SHP77 treated with DMSO at 0.1 percent for 48 hours (cell line): Measurements from ENCODE around the gene ELOVL2.
"Not testable (repeated sequence)": the region's sequence is repeated elsewhere in the genome, so short reads cannot be mapped to it uniquely, and the experiment has no call there.

Experiments
- DNase-seq: peaks from one replicate; lab custom pipeline; 2025; lab: John Stamatoyannopoulos, UW

ELOVL2 gene

DNA sequence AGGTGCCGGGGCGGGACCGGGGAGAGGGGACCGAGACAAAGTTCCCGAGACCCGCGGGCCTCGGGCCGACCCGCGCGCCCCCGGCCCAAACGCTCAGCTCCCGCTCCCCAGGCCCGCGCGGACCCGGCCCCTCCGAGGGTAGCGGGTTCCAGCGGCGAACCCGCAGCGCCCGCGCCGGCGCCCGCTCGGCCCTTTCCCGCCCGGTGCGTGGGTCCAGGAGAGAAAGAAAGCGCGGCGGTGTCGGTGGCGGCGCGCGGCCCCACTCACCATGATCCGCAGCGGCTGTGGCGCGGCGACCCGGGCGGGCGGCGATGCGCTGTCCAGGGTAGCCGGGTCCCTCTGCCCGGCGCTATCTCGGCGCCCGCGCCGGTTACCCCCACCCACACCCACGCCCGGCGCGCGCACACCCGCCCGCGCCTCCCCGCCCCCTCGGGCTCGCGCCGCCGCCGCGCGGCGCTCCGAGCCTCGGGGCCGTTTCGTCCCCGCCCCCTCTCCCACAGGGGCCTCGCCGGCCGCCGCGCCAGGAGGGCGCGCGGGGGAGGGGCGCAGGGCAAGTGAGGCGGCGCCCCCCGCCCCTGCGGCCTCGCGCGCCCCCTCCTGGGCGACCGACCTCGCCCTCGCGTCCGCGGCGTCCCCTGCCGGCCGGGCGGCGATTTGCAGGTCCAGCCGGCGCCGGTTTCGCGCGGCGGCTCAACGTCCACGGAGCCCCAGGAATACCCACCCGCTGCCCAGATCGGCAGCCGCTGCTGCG lies at the start of gene ELOVL2:
Gene ELOVL2, minus strand, starts transcription at position 345 of the 751 bp plus-strand sequence. Its CDS starts 75 bp downstream, at position 270.
- DNase-seq = no peak

DNA sequence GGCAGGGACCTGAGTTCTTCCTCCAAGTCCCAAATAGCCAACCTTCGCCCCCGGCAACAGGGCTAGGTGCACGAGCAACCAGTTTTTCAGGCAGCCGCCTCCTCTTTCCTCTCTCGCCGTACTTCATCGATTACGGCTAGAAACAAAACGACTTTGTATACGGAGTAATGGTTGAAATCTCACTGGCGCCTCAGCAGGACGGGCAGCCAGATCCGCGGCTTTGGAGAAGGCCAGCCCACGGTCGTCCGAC lies 49.2 kb upstream of the ELOVL2 start:
- no peak for DNase-seq

DNA sequence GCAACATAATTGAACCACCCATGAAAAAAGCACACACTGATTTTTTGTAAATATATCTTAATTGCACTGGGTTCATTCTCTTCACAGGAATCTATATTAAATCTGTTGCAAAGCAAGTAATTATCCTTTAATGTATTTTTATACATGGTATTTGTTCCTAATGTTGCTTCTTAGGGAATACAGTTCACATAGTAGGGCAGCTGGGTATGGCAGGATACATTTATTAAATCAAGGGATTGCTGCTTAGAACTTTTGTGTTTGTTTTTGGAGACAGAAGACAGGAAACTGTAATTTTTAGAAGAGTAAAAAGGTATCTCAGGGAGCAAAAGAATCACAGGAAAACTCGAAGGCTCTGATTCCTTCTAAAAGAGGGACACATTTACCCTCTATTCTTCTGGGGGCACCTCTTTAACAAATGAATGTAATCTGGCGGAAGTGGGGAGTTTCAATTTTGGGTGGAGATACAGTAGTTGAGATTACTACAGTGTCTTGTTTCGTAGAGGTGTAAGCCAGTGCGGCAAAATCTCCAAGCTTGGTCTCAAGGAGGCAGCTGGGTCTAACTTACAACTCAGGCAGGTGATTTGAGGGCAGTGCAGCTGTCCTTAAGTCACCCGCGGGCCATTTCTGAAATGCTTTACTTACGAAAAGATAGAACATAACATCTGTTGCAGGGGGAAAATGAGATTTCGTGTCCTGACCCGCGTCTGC lies 48.7 kb upstream of the ELOVL2 start:
- no peak for DNase-seq

- DNase-seq = not testable (repeated sequence)
Measured at GRCh38 chr6:11091141-11091540, 47.0 kb upstream of the ELOVL2 start.

- no peak for DNase-seq
Measured at GRCh38 chr6:11089695-11090094, 45.6 kb upstream of the ELOVL2 start.

GRCh38 chr6:11087141-11087812 lies 43.2 kb upstream of the ELOVL2 start:
- DNase-seq = not testable (repeated sequence)

DNA sequence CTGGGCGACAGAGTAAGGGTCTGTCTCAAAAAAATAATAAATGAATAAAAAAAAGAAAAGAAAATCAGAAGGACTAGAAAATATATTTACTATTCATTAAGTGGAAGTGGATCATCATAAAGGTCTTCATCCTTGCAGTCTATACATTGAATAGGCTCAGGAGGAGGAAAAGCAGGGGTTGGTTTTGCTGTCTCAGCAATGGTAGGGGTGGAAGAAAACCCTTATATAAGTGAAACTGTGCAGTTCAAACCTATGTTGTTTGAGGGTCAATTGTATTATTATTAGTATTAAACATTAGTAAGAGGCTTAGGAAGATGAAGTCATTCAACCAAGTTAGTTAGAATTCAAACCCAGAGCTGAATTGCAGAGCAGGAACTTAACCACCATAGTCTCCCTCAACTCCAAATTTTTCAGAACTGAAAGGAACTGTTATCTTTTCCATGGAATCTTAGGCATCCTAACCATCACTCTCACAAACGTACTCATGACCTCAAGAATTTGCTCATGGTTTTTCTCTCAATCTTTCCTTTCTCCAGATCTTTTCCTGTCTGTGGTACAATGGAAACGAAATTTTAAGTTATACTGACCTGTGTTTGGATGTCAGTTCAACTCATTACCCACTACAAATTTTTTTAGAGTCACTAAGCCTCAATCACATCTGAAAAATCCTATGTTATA lies 41.8 kb upstream of the ELOVL2 start:
- no peak for DNase-seq

GRCh38 chr6:11083956-11084355 lies 39.9 kb upstream of the ELOVL2 start:
- DNase-seq = no peak

DNA sequence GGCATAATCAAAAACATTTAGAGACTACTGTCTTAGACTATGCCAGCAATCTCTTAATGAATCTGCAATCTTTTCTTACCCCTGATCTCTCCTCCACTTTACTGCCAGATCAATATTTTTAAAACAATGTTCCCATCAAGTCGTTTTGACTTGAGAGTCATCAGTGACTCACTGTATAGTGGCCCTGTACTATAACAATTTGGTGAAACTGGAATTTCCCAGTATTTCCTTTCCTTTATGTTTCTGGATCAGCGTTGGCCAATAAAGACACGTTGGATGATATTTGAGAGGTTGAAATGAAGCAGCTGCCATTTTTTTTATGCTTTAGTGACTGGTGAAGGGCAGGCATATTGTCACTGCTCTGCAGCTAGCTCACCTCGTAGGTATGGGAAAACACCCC lies 39.4 kb upstream of the ELOVL2 start:
- no peak for DNase-seq

DNA sequence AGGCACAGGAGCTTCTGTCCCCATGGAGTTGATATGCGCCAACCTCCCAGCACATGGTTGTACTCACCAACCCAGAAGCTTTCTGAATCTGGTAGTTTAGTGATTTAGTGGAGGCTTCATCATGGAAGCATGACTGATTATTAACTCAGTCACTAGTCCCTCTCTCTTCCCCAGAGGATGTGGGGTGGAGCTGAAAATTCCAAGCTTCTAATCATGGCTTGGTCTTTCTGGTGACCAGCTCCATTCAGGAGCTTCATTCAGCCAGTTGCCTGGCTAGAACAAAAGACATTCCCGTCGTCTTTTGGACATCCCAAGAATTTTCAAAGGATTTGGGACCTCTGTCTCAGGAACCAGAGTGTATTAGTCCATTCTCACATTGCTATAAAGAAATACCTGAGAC lies 36.2 kb upstream of the ELOVL2 start:
- DNase-seq = no peak

DNA sequence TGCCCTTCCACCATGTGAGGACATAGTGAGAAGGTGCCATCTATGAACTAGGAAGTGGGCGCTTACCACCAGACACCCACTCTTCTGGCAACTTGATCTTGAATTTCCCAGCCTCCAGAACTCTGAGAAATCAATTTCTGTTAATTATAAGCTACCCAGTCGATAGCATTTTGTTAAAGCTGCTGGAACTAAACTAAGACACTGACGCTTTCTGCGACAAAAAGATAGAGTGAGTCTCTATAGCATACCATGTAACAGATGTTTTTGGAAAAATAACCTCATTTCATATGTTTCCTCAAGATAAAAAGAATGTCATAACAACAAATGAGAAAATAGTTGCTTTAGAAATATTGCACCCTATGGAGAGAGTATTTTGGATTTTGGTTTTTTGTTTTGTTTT lies 34.2 kb upstream of the ELOVL2 start:
- no peak for DNase-seq

- DNase-seq = no peak
Measured at GRCh38 chr6:11076540-11076939, 32.4 kb upstream of the ELOVL2 start.

DNA sequence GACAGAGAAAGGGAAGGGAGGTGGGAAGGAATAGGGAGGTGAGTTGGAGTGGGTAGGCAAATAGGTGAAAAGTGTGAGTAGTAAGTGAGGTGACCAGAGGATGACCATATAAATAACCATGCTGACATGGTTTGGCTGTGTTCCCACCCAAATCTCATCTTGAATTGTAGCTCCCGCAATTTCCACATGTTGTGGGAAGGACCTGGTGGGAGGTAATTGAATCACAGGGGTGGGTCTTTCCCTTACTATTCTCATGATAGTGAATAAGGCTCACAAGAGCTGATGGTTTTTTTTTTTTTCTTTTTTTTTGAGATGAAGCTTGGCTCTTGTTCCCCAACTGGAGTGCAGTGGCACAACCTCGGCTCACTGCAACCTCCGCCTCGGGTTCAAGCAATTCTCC lies 28.0 kb upstream of the ELOVL2 start:
- no peak for DNase-seq

DNA sequence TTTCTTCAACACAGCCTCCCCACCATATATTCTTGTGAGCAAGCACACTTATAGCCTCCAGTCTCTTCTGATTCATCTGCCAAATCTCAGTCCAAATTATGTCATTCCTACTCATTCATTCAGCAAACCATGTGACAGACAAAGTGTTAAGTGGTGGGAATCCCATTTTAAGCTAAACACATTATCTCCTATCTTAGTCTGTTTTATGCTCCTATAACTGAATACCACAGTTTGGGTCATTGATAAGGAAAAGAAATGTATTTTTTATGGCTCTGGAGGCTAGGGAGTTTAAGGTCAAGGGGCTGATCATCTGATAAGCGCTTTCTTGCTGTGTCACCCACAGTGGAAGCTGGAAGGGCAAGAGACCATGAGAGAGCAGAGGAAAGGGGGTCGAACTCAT lies 25.7 kb upstream of the ELOVL2 start:
- DNase-seq = no peak

GRCh38 chr6:11067348-11067747 lies 23.2 kb upstream of the ELOVL2 start:
- DNase-seq = no peak

DNA sequence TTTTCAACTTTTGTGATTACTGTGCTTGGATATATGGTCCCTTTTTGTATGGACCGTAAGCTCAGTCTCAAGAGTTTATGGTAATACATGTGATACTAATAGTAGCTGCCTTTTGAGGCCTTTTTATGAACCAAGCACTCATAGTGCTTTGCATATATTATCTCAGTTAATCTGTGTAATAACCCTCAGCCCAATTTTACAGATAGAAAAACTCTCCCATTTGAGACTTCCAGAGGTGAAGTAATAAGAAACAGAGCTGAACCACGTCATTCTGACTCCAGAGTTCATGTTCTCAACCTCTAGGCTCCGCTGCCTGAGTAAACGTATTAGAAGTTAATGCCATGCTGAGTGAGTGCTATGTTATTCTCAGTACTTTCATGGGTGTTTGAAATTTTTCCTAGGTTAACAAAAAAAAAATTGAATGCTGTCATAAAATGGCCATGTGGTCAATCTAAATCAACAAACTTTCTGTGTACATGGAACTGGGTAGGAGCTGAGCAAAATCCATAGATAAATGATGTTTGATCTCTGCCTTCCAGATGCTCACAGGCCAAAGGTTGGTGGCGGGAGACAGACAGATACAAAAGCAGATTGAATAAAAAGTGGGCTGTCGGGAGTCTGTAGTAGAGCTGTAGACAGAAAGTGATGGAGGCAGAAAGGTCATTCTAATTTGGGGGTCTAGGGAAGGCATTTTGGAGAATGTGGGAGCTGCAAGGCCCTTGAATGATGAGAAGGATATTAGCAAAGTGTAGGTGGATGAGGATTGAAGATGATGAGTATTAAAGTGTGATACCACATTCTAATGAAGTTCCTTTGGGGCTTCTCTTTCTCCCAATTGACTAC lies 22.6 kb upstream of the ELOVL2 start:
- no peak for DNase-seq

GRCh38 chr6:11065436-11066202 lies 21.5 kb upstream of the ELOVL2 start:
- no peak for DNase-seq

DNA sequence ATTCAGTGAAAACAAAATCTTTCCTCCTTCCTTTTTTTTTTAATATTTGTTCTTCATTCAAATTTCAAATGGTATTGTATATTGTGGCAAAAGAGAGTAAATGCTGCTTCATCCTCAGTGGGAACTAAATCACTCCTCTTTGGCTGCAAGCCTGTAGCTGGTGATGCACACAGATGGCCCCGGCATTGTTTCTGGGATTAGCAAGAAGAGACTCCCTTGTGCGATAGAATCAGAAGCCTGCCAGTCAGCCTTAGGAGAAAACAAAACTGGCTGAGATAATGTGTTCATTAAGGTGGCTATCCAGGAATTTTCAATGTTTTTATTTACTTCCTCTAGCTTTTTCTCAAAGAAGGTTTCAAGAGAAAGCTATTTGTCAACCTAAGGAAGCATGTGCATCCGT lies 20.7 kb upstream of the ELOVL2 start:
- DNase-seq = no peak

GRCh38 chr6:11062715-11063114 lies 18.6 kb upstream of the ELOVL2 start:
- no peak for DNase-seq

- no peak for DNase-seq
Measured at GRCh38 chr6:11062083-11062482, 18.0 kb upstream of the ELOVL2 start.

DNA sequence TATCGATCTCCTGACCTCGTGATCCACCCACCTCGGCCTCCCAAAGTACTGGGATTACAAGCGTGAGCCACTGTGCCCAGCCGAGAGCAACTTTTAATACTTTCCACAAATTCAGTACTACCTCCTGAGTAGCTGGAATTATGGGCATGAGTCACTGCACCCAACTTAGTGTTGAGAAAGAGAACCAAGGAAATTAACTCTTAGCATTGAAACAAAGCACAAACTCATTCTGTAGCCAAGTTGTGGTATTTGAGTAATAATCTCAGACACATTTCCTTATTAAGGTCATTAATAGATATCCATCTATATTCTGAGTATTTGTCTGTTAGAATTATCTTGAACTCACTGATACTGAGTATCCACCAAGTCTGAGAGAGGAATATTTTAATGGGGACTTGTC lies 14.3 kb upstream of the ELOVL2 start:
- DNase-seq = no peak
